Natural killer cell treated with Interleukin-12 subunit alpha and Interleukin-12 subunit beta and Interleukin-15 and Interleukin-18, amount 100 ng/mL, for 72 hours (primary cell): ENCODE data around the gene ATP6V0E1. TPM values are rescaled to one million over a fixed set of nuclear protein-coding genes. Genes with fewer than 3 reads are reported as not detected.
A peak's percentile ranks its signal among the peaks of the same experiment; 100 is the strongest.
"Not testable (repeated sequence)": the region's sequence is repeated elsewhere in the genome, so short reads cannot be mapped to it uniquely, and the experiment has no call there.

Source experiments
- ATAC-seq, 2 donors: fragments of 150-1000 bp; cut with Tn5 transposase in 1 of 2; sonication (Bioruptor Pico), chemical (Tn5 transposase) in 1 of 2; 2 replicates each; pipeline ENCODE4 v1.10.0; 2021
- DNase-seq: peaks from one replicate; pipeline ENCODE4 v3.0.0; 2022; ENCODE audit warnings: low spot score
- H3K27ac Mint-ChIP-seq, 2 donors: 1 replicate in 1 of 2; 2 replicates in 1 of 2; pipeline ENCODE4 v1.8.0; 2022; ENCODE audit warnings: mixed read lengths in 2 of 2, mild to moderate bottlenecking in 1 of 2, moderate library complexity in 1 of 2
- H3K27me3 Mint-ChIP-seq, 2 donors: 1 replicate in 1 of 2; 2 replicates in 1 of 2; pipeline ENCODE4 v1.8.0; 2022; ENCODE audit warnings: mixed read lengths in 2 of 2
- H3K36me3 Mint-ChIP-seq: one replicate; pipeline ENCODE4 v1.8.0; 2022; ENCODE audit warnings: mixed read lengths
- H3K4me1 Mint-ChIP-seq, 2 donors: 1 replicate in 1 of 2; 2 replicates in 1 of 2; pipeline ENCODE4 v1.8.0; 2022; ENCODE audit warnings: low read depth in 2 of 2, mixed read lengths in 2 of 2, mild to moderate bottlenecking in 1 of 2
- H3K4me3 Mint-ChIP-seq: one replicate; pipeline ENCODE4 v1.8.0; 2022; ENCODE audit warnings: mixed read lengths
- H3K9me3 Mint-ChIP-seq: 2 replicates; pipeline ENCODE4 v1.8.0; 2022; ENCODE audit warnings: mixed read lengths
- total RNA-seq, 2 donors: library from RNA; stranded (reverse); gene quantifications; one replicate each; pipeline ENCODE4 v1.2.3, GENCODE V29; 2022

Gene ATP6V0E1
- total RNA-seq, 2 donors from 2014 or later = 150 to 214 TPM

GRCh38 chr5:173001229-173001841, 17.8 kb downstream of the ATP6V0E1 start:
- Mint-ChIP-seq H3K9me3 (no peaks in the 10 kb centered on the region), H3K27ac (peak overlapping the region; percentile 20 to 24), H3K36me3 (no peaks in the 10 kb centered on the region), H3K4me3 (peak overlapping the region; percentile 68), H3K4me1 (peaks cover 42 to 57% of the 10 kb centered on the region in 2 donors), H3K27me3 (no peaks in the 10 kb centered on the region)
- peak; percentile 77 to 87 for ATAC-seq
- DNase-seq = no peak

- Mint-ChIP-seq H3K4me3 (no peak overlapping the region), H3K27me3 (no peaks in the 10 kb centered on the region), H3K36me3 (no peaks in the 10 kb centered on the region), H3K4me1 (peaks cover 58 to 74% of the 10 kb centered on the region in 2 donors), H3K9me3 (no peaks in the 10 kb centered on the region), H3K27ac (peak overlapping the region; percentile 6 to 24)
- ATAC-seq (no peak), DNase-seq (no peak)
These were observed 19.8 kb downstream of the ATP6V0E1 start for GRCh38 chr5:173003360-173003759.

GRCh38 chr5:173004013-173004412, 20.4 kb downstream of the ATP6V0E1 start:
- ATAC-seq = no peak
- DNase-seq = no peak
- Mint-ChIP-seq H3K27ac (peak overlapping the region in 1 of 2 donors; percentile 6), H3K9me3 (no peaks in the 10 kb centered on the region), H3K27me3 (no peaks in the 10 kb centered on the region), H3K4me1 (peaks cover 58 to 74% of the 10 kb centered on the region in 2 donors), H3K4me3 (no peak overlapping the region), H3K36me3 (no peaks in the 10 kb centered on the region)

- no peak overlapping the region for H3K27ac Mint-ChIP-seq
- no peaks in the 10 kb centered on the region for H3K36me3 Mint-ChIP-seq
- DNase-seq (no peak), ATAC-seq (no peak)
- no peak overlapping the region for H3K4me3 Mint-ChIP-seq
- peaks cover 57 to 72% of the 10 kb centered on the region in 2 donors for H3K4me1 Mint-ChIP-seq
- H3K9me3 Mint-ChIP-seq = no peaks in the 10 kb centered on the region
- no peaks in the 10 kb centered on the region for H3K27me3 Mint-ChIP-seq
These were observed 20.9 kb downstream of the ATP6V0E1 start for GRCh38 chr5:173004447-173004846.

GRCh38 chr5:173010021-173010420, 26.4 kb downstream of the ATP6V0E1 start:
- DNase-seq (no peak), ATAC-seq (no peak)
- peaks cover 38 to 39% of the 10 kb centered on the region in 2 donors for H3K4me1 Mint-ChIP-seq

GRCh38 chr5:173010547-173011464, 27.2 kb downstream of the ATP6V0E1 start:
- Mint-ChIP-seq H3K9me3 (no peaks in the 10 kb centered on the region), H3K4me3 (no peak overlapping the region), H3K36me3 (no peaks in the 10 kb centered on the region), H3K27me3 (no peaks in the 10 kb centered on the region), H3K27ac (peak overlapping the region in 1 of 2 donors; percentile 76), H3K4me1 (peaks cover 41 to 42% of the 10 kb centered on the region in 2 donors)
- no peak for ATAC-seq
- DNase-seq = no peak

More at GRCh38 chr5:173010021-173010420, 26.4 kb downstream of the ATP6V0E1 start:
- H3K9me3 Mint-ChIP-seq = no peaks in the 10 kb centered on the region
- no peaks in the 10 kb centered on the region for H3K27me3 Mint-ChIP-seq
- H3K27ac Mint-ChIP-seq = peak overlapping the region in 1 of 2 donors; percentile 76
- no peaks in the 10 kb centered on the region for H3K36me3 Mint-ChIP-seq
- H3K4me3 Mint-ChIP-seq = no peak overlapping the region

GRCh38 chr5:173011566-173011965, 28.0 kb downstream of the ATP6V0E1 start:
- no peak overlapping the region for H3K27ac Mint-ChIP-seq
- no peak for DNase-seq
- H3K4me3 Mint-ChIP-seq = no peak overlapping the region
- no peak for ATAC-seq
- peaks cover 48% of the 10 kb centered on the region in 2 donors for H3K4me1 Mint-ChIP-seq
- no peaks in the 10 kb centered on the region for H3K36me3 Mint-ChIP-seq
- no peaks in the 10 kb centered on the region for H3K27me3 Mint-ChIP-seq
- H3K9me3 Mint-ChIP-seq = no peaks in the 10 kb centered on the region

- ATAC-seq (no peak), DNase-seq (no peak)
- Mint-ChIP-seq H3K27me3 (no peaks in the 10 kb centered on the region), H3K9me3 (no peaks in the 10 kb centered on the region), H3K36me3 (no peaks in the 10 kb centered on the region), H3K4me1 (peaks cover 44% of the 10 kb centered on the region in 2 donors), H3K4me3 (no peak overlapping the region), H3K27ac (no peak overlapping the region)
These were observed 29.3 kb downstream of the ATP6V0E1 start for GRCh38 chr5:173012882-173013281.

- DNase-seq = no peak
- Mint-ChIP-seq H3K36me3 (peaks cover 2% of the 10 kb centered on the region), H3K27me3 (no peaks in the 10 kb centered on the region), H3K4me1 (peaks cover 48 to 49% of the 10 kb centered on the region in 2 donors), H3K4me3 (no peak overlapping the region), H3K9me3 (no peaks in the 10 kb centered on the region), H3K27ac (peak overlapping the region in 1 of 2 donors; percentile 13)
- ATAC-seq = no peak
These were observed 31.1 kb downstream of the ATP6V0E1 start for GRCh38 chr5:173014671-173015070.

GRCh38 chr5:173015192-173015591, 31.6 kb downstream of the ATP6V0E1 start:
- peaks cover 7% of the 10 kb centered on the region for H3K36me3 Mint-ChIP-seq
- no peak overlapping the region for H3K27ac Mint-ChIP-seq
- ATAC-seq = no peak
- no peaks in the 10 kb centered on the region for H3K9me3 Mint-ChIP-seq
- H3K4me1 Mint-ChIP-seq = peaks cover 45 to 49% of the 10 kb centered on the region in 2 donors
- H3K27me3 Mint-ChIP-seq = no peaks in the 10 kb centered on the region
- DNase-seq = no peak
- H3K4me3 Mint-ChIP-seq = no peak overlapping the region

GRCh38 chr5:173015598-173016455, 32.3 kb downstream of the ATP6V0E1 start:
- no peak overlapping the region for H3K27ac Mint-ChIP-seq
- peaks cover 40 to 44% of the 10 kb centered on the region in 2 donors for H3K4me1 Mint-ChIP-seq
- no peak overlapping the region for H3K4me3 Mint-ChIP-seq
- H3K36me3 Mint-ChIP-seq = peaks cover 10% of the 10 kb centered on the region
- no peaks in the 10 kb centered on the region for H3K9me3 Mint-ChIP-seq
- H3K27me3 Mint-ChIP-seq = no peaks in the 10 kb centered on the region
- ATAC-seq (no peak), DNase-seq (no peak)

GRCh38 chr5:173016598-173017046, 33.1 kb downstream of the ATP6V0E1 start:
- ATAC-seq = no peak
- Mint-ChIP-seq H3K27me3 (no peaks in the 10 kb centered on the region), H3K4me1 (peaks cover 40 to 45% of the 10 kb centered on the region in 2 donors), H3K4me3 (no peak overlapping the region), H3K9me3 (no peaks in the 10 kb centered on the region), H3K27ac (no peak overlapping the region), H3K36me3 (peaks cover 13% of the 10 kb centered on the region)
- DNase-seq = no peak

GRCh38 chr5:173017087-173017486, 33.5 kb downstream of the ATP6V0E1 start:
- ATAC-seq, H3K27me3 Mint-ChIP-seq, DNase-seq, H3K27ac Mint-ChIP-seq, H3K4me3 Mint-ChIP-seq, H3K9me3 Mint-ChIP-seq: not testable (repeated sequence)
- H3K4me1 Mint-ChIP-seq = peaks cover 40 to 43% of the 10 kb centered on the region in 2 donors
- H3K36me3 Mint-ChIP-seq = peaks cover 13% of the 10 kb centered on the region
